HG03196 (cell line): ENCODE measurements around the gene IGFBP4.
"Not testable (repeated sequence)": the region's sequence is repeated elsewhere in the genome, so short reads cannot be mapped to it uniquely, and the experiment has no call there.

Experiments
- ATAC-seq: cut with Tn5 transposase; IDR thresholded peaks from one replicate; pipeline ENCODE4 v1.9.1; 2021; ENCODE audit not compliant: unreplicated experiment

Gene IGFBP4

GRCh38 chr17:40443196-40443987 lies at the start of gene IGFBP4:
Gene IGFBP4 (plus strand): TSS chr17:40443450. CDS start chr17:40443736, 286 bp downstream.
- ATAC-seq = no peak

GRCh38 chr17:40399185-40399584 lies 44.1 kb upstream of the IGFBP4 start:
- ATAC-seq = no peak

DNA sequence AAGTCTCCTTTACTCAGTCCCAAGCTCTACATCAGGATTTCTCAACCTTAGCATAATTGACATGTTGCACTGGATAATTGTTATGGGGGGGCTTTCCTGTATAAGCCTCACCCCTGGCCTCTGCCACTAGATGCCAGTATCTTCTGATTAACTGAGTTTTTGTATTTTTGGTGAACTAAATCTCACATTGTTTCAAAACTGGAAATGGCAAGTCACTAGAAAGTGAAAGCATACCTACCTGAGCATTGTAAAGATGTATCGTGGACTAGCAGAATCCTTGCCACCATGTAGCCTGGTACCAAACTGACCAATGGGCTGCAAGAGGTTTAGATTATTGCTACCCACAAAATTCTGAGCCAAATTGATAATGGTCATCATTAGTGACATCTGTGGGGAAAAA lies 40.6 kb upstream of the IGFBP4 start:
- ATAC-seq = no peak

- no peak for ATAC-seq
Observed at GRCh38 chr17:40404003-40404402, 39.2 kb upstream of the IGFBP4 start.

GRCh38 chr17:40407460-40407859 lies 35.8 kb upstream of the IGFBP4 start:
- no peak for ATAC-seq

DNA sequence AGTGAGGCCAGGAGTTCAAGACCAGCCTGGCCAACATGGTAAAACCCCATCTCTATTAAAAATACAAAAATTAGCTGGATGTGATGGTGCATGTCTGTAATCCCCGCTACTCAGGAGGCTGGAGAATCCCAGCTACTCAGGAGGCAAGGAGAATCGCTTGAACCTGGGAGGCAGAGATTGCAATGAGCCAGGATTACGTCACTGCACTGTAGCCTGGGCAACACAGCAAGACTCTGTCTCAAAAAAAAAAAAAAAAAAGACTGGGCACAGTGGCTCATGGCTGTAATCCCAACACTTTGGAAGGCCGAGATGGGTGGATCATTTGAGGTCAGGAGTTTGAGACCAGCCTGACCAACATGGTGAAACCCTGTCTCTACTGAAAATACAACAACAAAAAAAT lies 33.7 kb upstream of the IGFBP4 start:
- ATAC-seq = not testable (repeated sequence)

GRCh38 chr17:40410082-40410481 lies 33.2 kb upstream of the IGFBP4 start:
- ATAC-seq = no peak

- no peak for ATAC-seq
Observed at GRCh38 chr17:40411821-40412220, 31.4 kb upstream of the IGFBP4 start.

- ATAC-seq = no peak
Observed at GRCh38 chr17:40412880-40413279, 30.4 kb upstream of the IGFBP4 start.

DNA sequence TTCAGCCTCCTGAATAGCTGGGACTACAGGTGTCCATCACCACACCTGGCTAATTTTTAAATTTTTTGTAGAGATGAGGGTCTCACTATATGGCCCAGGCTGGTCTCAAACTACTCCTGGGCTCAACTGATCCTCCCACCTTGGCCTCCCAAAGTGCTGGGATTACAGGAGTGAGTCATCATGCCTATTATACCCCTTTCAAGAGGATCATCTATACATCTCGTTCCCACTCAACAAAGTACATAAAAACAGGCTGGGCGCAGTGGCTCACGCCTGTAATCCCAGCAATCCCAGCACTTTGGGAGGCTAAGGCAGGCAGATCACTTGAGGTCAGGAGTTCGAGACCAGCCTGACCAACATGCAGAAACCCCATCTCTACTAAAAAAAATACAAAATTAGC lies 28.9 kb upstream of the IGFBP4 start:
- ATAC-seq = not testable (repeated sequence)

DNA sequence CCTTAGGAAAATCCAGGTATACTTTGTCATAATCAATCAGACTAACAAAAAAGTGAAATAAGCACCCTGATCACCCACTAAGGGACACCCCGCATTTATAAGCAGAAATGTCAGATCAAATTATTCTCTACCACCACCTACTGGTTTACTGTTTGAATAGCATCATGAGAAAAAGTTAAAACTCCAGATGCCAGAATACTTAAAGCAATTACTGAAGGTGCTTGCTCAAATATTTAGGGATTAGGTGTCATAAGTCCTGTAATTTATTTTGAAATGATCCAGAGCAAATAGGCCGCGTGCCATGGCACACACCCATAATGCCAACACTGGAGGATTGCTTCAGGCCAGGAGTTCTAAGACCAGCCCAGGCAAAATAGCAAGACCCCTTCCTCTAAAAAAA lies 27.9 kb upstream of the IGFBP4 start:
- ATAC-seq = no peak

GRCh38 chr17:40416671-40417070 lies 26.6 kb upstream of the IGFBP4 start:
- no peak for ATAC-seq

DNA sequence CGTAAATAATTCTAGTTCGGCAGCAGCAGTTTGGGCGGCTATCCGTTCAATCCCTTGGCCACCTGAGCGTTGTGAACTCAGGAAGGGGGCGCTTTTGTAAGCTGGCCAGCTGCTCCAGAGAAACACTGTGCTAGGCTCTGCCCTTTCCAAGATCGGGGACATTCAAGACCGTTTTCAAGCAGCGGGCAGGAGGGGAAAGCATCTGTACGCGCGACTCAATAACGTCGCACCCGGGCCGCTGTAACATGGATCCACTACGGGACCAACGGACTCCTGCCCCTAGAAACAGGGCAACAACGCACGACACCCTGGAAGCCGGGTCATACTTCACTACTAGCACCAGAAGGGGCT lies 26.0 kb upstream of the IGFBP4 start:
- peak; percentile 22 for ATAC-seq

DNA sequence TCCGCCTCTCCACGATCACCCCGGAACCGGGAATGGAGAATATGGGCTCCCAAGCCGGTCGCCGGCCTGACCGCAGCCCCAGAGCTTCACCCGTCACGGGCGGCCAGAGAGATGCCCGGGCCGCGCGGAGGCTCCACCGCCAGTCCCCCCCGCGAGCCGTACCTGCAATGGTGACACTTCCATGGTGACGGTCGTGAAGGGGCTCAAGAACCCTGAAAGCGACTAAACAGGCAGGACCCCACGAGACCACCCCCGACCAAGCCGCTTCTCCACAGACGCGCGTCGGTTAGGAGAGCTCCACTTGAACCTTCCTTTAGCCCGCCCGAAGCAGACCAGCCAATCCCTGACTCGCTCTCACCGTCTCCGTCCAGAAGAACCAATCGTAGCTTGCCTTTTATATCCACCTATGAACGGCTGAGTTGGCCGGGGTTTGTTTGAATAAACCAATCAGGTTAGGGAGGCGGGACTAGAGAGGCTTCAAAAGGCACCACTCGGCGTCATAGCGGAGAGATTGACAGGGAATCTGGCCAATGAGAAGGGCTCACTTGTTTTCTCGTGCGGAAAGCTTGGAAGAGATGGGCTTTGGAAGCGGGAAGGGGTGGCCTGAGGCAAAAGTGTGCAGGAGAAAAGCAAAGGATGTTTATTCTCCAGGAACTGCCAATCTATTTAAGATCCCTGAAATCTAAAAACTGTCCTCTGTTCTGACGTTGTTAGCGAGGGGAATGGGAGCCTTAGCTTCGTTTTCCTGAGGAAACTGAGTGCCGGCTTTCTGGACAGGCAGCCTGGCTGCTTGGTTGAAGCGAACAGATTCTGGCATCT lies 25.4 kb upstream of the IGFBP4 start, which contains the start of gene TOP2A:
TOP2A (minus strand) TSS at position 288 of the 819 bp plus-strand sequence; CDS start at position 183, 105 bp downstream.
- ATAC-seq = peak; percentile 87

DNA sequence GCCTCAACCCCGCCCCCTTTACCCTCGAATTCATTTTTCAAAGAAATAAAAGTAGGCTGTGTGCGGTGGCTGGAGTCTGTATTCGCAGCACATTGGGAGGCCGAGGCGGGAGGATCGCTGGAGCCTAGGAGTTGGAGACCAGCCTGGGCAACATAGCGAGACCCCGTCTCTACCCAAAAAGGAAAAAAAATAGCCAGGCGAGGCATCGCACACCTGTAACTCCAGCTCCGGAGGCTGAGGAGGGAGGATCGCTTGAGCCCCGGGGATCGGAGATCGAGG lies 24.9 kb upstream of the IGFBP4 start:
- ATAC-seq = no peak

DNA sequence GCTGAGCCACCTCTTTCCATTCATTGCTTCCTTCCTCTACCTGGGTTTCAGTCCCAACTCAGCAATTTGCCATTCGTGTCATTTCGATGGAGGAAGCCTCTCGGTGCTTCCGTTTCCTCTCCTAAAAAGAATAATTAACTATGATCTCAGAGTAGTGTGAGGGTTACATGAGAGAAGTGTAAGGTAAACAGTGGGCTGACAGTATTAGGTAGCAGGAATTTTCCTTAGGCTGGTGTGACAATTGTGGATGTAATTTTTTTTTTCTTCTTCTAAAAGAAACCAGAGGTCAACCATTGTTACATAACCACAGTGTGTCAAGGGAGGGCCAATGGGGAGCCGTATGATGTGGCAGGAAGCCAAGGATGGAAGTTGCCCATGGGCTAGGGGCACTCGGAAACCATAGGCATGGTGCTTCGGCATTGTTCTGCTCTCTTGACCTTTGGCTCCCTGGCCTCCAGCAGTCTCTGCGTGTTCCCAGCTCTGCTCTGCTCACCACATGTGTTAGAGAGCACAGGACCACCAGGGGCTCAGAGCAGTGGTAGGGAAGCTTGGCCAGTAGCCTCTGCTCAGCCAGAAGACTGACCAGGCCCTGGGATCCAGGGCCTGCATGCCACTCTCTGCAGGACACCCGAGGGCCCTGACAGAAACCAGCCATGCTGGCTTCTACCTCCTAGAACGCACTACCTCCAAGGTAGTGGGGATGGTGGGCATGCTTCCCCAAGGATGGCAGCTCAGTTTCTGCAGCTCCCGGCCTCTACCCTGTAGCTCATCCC lies 23.5 kb upstream of the IGFBP4 start:
- ATAC-seq = no peak

DNA sequence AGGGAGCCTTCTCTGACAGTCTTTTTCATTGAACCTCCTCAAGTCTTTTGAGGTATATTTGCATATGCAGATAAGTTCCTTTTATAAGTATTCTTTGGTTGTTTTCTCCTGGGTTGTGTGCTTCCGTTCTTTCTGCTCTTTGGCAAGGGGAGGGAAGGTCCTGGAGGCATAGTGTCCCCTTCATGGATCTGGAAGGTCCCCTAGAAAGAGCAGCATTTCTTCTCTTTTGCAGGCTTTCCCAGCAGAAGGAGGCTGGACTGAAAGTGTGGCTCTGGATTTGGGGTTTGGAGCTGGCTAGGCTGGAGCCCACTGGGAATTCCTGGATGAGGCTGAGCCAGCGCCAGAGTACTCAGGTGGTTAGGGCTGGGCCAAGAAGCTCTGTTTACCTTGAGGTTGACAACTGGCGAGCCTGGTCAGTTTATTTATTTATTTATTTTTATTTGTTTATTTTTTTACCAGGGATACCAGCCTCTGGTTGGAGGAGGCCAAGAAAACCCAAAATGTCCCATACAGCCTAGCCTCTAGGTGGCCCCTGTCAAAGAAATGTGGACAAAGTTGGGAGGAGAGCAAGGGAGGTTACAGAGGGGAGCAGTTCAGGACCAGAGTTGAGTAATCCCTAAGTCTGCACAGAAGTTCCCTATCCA lies 20.1 kb upstream of the IGFBP4 start:
- no peak for ATAC-seq

DNA sequence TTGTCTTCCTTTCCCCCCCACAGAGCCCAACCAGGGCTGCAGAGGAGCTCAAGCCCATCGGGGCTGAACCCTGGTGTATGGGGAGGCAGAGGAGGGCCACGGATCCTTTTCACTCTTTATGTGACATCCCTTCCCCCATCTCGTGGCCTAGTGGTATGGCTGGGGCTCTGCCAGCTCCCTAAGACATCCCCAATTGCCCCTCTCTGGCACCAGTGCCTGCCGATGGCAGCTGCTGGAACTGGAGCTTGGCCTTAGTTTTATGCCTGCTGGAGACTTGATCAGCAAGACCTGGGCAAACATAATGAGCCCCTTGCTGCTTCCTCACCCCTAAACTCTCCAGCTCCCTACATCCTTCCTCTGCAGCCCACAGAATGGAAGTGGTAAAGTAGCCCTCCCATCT lies 17.5 kb upstream of the IGFBP4 start:
- ATAC-seq = no peak

DNA sequence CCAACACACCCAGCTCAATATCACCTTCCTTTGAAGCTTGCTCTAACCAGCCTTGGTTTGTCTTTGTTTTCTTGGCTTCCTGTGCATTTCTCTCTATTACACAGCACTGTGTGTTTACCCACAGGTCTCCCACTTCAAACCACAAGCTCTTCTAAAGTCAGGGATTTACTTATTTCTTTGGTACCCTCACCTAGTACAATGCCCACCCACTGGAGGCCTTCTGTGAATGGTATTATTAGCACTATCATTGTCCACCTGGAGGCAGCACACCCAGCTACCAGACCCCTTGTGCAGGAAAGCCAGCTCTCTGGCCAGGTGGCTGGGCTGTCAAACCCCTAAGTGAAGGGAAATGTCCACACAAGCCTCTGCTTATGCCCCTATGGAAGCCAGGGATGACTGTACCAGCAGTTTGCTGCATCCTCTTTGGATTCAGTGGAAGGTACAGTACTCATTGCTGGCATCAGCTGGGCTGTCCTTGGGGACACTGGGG lies 16.2 kb upstream of the IGFBP4 start:
- no peak for ATAC-seq

DNA sequence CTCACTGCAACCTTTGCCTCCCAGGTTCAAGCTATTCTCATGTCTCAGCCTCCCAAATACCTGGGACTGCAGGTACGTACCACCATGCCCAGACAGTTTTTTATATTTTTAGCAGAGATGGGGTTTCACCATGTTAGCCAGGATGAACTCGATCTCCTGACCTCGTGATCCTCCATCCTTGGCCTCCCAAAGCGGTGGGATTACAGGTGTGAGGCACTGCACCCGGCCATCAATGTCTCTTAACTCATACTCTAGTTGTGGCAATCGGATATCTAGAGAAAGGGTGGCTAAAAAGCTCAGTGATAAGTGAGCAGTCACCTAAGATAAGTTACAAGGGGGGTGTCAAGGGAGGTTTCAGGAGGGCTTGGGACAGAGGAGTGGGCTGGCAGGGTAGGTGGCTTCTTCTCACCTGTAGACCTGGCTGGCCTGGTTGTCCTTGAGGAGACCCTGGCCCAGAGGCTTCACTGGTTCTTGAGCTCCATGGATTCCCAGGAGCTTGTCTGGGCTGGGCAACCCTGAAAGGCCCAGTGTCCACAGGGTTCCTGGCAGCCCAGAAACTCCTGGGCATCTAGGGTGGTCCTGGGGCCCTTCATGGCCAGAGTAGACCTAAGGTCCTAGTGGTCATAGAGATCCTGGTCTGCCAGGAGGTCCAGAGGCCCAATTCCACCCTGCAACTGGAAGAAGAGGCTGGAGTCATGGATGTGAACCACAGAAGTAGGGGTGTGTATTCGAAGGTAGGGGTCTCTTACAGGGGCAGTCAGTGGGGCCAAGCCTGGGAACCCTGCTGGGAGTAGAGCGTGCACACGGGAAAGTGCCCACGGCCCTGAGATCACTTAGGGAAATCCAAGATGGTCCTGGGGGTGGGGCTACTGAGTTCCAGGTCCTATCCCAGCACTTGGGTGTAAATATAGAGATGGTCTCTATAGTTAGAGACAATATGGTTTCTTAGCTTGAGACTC lies 12.7 kb upstream of the IGFBP4 start:
- no peak for ATAC-seq
